Measurements from ENCODE around the gene PICK1. TPM values are rescaled to one million over a fixed set of nuclear protein-coding genes. Genes with fewer than 3 reads are reported as not detected.

The PICK1 gene
- total and polyA plus RNA-seq, 2 donors (not counting 1 experiment from before 2014, with no cell fraction given): 7.8 to 11.1 TPM

DNA sequence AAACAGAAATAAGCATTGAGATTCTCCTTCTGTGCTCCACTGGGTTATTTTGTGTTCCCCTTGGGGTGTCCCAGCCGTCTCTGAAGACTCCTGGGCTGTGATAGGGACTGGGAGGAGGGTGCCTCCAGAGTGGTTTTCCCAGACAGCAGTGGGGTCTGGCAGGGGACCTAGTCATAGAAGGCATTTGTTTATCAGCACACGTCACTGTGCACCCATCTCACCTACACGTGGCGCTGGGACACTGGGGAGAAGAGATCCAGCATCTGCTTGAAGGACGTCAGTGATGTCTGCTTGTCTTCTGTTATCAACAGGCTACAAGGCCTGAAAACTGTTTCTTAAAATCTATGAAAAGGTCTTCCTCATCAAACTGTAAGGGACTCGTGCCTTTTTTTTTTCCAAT, 34.2 kb upstream of the PICK1 start:
- no peak for TF ChIP-seq EZH2 (IDR thresholded peaks at IDR 0.05; ENCODE audit: low read length, missing control alignments)
- TF ChIP-seq, protein P1, sequence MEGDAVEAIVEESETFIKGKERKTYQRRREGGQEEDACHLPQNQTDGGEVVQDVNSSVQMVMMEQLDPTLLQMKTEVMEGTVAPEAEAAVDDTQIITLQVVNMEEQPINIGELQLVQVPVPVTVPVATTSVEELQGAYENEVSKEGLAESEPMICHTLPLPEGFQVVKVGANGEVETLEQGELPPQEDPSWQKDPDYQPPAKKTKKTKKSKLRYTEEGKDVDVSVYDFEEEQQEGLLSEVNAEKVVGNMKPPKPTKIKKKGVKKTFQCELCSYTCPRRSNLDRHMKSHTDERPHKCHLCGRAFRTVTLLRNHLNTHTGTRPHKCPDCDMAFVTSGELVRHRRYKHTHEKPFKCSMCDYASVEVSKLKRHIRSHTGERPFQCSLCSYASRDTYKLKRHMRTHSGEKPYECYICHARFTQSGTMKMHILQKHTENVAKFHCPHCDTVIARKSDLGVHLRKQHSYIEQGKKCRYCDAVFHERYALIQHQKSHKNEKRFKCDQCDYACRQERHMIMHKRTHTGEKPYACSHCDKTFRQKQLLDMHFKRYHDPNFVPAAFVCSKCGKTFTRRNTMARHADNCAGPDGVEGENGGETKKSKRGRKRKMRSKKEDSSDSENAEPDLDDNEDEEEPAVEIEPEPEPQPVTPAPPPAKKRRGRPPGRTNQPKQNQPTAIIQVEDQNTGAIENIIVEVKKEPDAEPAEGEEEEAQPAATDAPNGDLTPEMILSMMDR (conservative IDR thresholded peaks at IDR 0.05 in 1 of 2, IDR thresholded peaks at IDR 0.05 in 1 of 2; ENCODE audit: low read depth in 1 of 2, low read length in 2 of 2): no peak
- Histone ChIP-seq H3K4me1 (ENCODE audit: control insufficient read depth, extremely low read depth, insufficient read depth, low read length) (no peaks in the 10 kb centered on the region), H3K4me3 (replicated peaks in 1 of 4; ENCODE audit: control extremely low read depth in 1 of 4, insufficient read depth in 1 of 4, low read depth in 3 of 4, low read length in 4 of 4) (no peak overlapping the region), H2AFZ (ENCODE audit: low read length) (no peak overlapping the region), H3K36me3 (ENCODE audit: control insufficient read depth, insufficient read depth, low read length) (no peaks in the 10 kb centered on the region), H3K9me3 (ENCODE audit: control insufficient read depth, insufficient read depth, low read depth, low read length) (no peaks in the 10 kb centered on the region), H3K9ac (ENCODE audit: insufficient read depth, low read length) (no peak overlapping the region), H4K20me1 (ENCODE audit: control insufficient read depth, extremely low read depth, insufficient read depth, low read length) (no peaks in the 10 kb centered on the region), H3K4me2 (ENCODE audit: extremely low read depth, insufficient read depth, low read length) (no peak overlapping the region), H3K79me2 (ENCODE audit: control insufficient read depth, insufficient read depth, low read length) (no peaks in the 10 kb centered on the region), H3K27me3 (ENCODE audit: control insufficient read depth, insufficient read depth, low read length) (peaks cover 12% of the 10 kb centered on the region), H3K27ac (ENCODE audit: insufficient read depth, low read length) (no peak overlapping the region)
- DNase-seq (ENCODE audit: low read depth in 2 of 2): no peak

DNA sequence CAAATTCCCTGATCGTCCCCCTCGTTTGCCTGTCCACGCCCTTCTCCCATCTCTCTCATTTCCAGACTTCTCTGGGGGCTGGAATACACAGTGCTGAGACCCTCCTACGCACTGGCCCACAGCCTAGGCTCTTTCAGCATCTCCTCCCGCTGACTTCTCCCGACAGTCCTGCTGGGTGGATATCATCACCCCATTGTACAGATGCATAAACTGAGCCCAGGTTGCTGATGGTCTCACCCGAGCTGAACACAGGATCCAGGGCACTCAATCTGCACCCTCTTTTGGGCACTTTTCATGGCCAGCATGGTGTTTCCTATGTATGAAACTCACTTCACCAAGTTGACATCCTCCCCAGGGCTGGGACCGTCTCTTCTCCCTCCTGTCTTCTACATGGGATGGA, 31.7 kb upstream of the PICK1 start:
- Histone ChIP-seq H3K79me2 (ENCODE audit: control insufficient read depth, insufficient read depth, low read length) (no peaks in the 10 kb centered on the region), H3K27me3 (ENCODE audit: control insufficient read depth, insufficient read depth, low read length) (peaks cover 16% of the 10 kb centered on the region), H3K4me2 (ENCODE audit: extremely low read depth, insufficient read depth, low read length) (no peak overlapping the region), H3K27ac (ENCODE audit: insufficient read depth, low read length) (no peak overlapping the region), H4K20me1 (ENCODE audit: control insufficient read depth, extremely low read depth, insufficient read depth, low read length) (no peaks in the 10 kb centered on the region), H3K4me1 (ENCODE audit: control insufficient read depth, extremely low read depth, insufficient read depth, low read length) (peaks cover 3% of the 10 kb centered on the region), H3K9ac (ENCODE audit: insufficient read depth, low read length) (no peak overlapping the region), H2AFZ (ENCODE audit: low read length) (no peak overlapping the region), H3K36me3 (ENCODE audit: control insufficient read depth, insufficient read depth, low read length) (no peaks in the 10 kb centered on the region), H3K4me3 (replicated peaks in 1 of 4; ENCODE audit: control extremely low read depth in 1 of 4, insufficient read depth in 1 of 4, low read depth in 3 of 4, low read length in 4 of 4) (no peak overlapping the region), H3K9me3 (ENCODE audit: control insufficient read depth, insufficient read depth, low read depth, low read length) (no peaks in the 10 kb centered on the region)
- no peak for DNase-seq (ENCODE audit: low read depth in 2 of 2)
- TF ChIP-seq EZH2 (IDR thresholded peaks at IDR 0.05; ENCODE audit: low read length, missing control alignments): no peak
- TF ChIP-seq, protein P1 (conservative IDR thresholded peaks at IDR 0.05 in 1 of 2, IDR thresholded peaks at IDR 0.05 in 1 of 2; ENCODE audit: low read depth in 1 of 2, low read length in 2 of 2): no peak

- Histone ChIP-seq H3K27me3 (ENCODE audit: control insufficient read depth, insufficient read depth, low read length) (peaks cover 16% of the 10 kb centered on the region), H3K4me3 (replicated peaks in 1 of 4; ENCODE audit: control extremely low read depth in 1 of 4, insufficient read depth in 1 of 4, low read depth in 3 of 4, low read length in 4 of 4) (no peak overlapping the region), H3K4me2 (ENCODE audit: extremely low read depth, insufficient read depth, low read length) (no peak overlapping the region), H3K9me3 (ENCODE audit: control insufficient read depth, insufficient read depth, low read depth, low read length) (no peaks in the 10 kb centered on the region), H3K36me3 (ENCODE audit: control insufficient read depth, insufficient read depth, low read length) (no peaks in the 10 kb centered on the region), H3K79me2 (ENCODE audit: control insufficient read depth, insufficient read depth, low read length) (no peaks in the 10 kb centered on the region), H3K27ac (ENCODE audit: insufficient read depth, low read length) (no peak overlapping the region), H4K20me1 (ENCODE audit: control insufficient read depth, extremely low read depth, insufficient read depth, low read length) (no peaks in the 10 kb centered on the region), H3K9ac (ENCODE audit: insufficient read depth, low read length) (no peak overlapping the region), H2AFZ (ENCODE audit: low read length) (no peak overlapping the region), H3K4me1 (ENCODE audit: control insufficient read depth, extremely low read depth, insufficient read depth, low read length) (peaks cover 7% of the 10 kb centered on the region)
- TF ChIP-seq, protein P1 (conservative IDR thresholded peaks at IDR 0.05 in 1 of 2, IDR thresholded peaks at IDR 0.05 in 1 of 2; ENCODE audit: low read depth in 1 of 2, low read length in 2 of 2): no peak
- TF ChIP-seq EZH2 (IDR thresholded peaks at IDR 0.05; ENCODE audit: low read length, missing control alignments): no peak
- no peak for DNase-seq (ENCODE audit: low read depth in 2 of 2)
These were observed 30.8 kb upstream of the PICK1 start for GRCh38 chr22:38026130-38027111.

Data from fibroblast of lung (primary cell).